WTC11 (cell line): ENCODE measurements around the gene MEX3D. TPM values are rescaled to one million over a fixed set of nuclear protein-coding genes. Genes with fewer than 3 reads are reported as not detected.

Source experiments
- ATAC-seq: fragments of 200-7000 bp; cut with Tn5 transposase; 2 replicates; pipeline ENCODE4 v1.10.0; 2021; ENCODE audit warnings: mild to moderate bottlenecking, moderate library complexity
- CTCF ChIA-PET: fragments of 300-600 bp; sonication (Branson Sonifier 250); formaldehyde crosslinking; loops from one replicate; lab custom pipeline; 2021; ENCODE audit warnings: antibody characterized with exemption; lab: Charles Lee
- POLR2A ChIA-PET: fragments of 350-600 bp; sonication (Branson Sonifier 250); formaldehyde crosslinking; loops from one replicate; lab custom pipeline; 2021; ENCODE audit warnings: antibody characterized with exemption; lab: Charles Lee
- DNase-seq: peaks from one replicate; pipeline ENCODE4 v3.0.0; 2021; ENCODE audit warnings: low spot score
- H3K27ac Mint-ChIP-seq: 2 replicates; pipeline ENCODE4 v1.8.0; 2021; ENCODE audit warnings: mixed read lengths
- H3K27me3 Mint-ChIP-seq: 2 replicates; pipeline ENCODE4 v1.8.0; 2021; ENCODE audit warnings: low read depth, mild to moderate bottlenecking, moderate library complexity, mixed read lengths
- H3K36me3 Mint-ChIP-seq: 2 replicates; pipeline ENCODE4 v1.8.0; 2021; ENCODE audit warnings: mixed read lengths
- H3K4me1 Mint-ChIP-seq: 2 replicates; pipeline ENCODE4 v1.8.0; 2022; ENCODE audit warnings: mixed read lengths
- H3K4me3 Mint-ChIP-seq: 2 replicates; pipeline ENCODE4 v1.8.0; 2021; ENCODE audit warnings: mild to moderate bottlenecking, moderate library complexity, mixed read lengths
- H3K9me3 Mint-ChIP-seq: 2 replicates; pipeline ENCODE4 v1.8.0; 2021; ENCODE audit warnings: mixed read lengths
- ATF6 ChIP-seq: sonication (generic); formaldehyde crosslinking; IDR thresholded peaks from 2 replicates; pipeline ENCODE4 v1.8.1; 2023; ENCODE audit warnings: mild to moderate bottlenecking, missing genetic modification reagents
- E2F1 ChIP-seq: sonication (generic); formaldehyde crosslinking; IDR thresholded peaks from 2 replicates; pipeline ENCODE4 v1.8.0; 2022; ENCODE audit warnings: mild to moderate bottlenecking, missing genetic modification reagents
- ELF4 ChIP-seq: sonication (generic); formaldehyde crosslinking; IDR thresholded peaks from 2 replicates; pipeline ENCODE4 v1.8.1; 2022; ENCODE audit warnings: low read depth, mild to moderate bottlenecking, moderate library complexity, missing genetic modification reagents
- EMX1 ChIP-seq: fragments of 250-450 bp; sonication (Bioruptor Pico); IDR thresholded peaks from 2 replicates; pipeline ENCODE4 v1.8.0; 2021; ENCODE audit warnings: mild to moderate bottlenecking
- ETV6 ChIP-seq: sonication (generic); formaldehyde crosslinking; IDR thresholded peaks from 2 replicates; pipeline ENCODE4 v1.8.1; 2022; ENCODE audit warnings: mild to moderate bottlenecking, missing genetic modification reagents
- FOXP1 ChIP-seq: sonication (generic); formaldehyde crosslinking; IDR thresholded peaks from 2 replicates; pipeline ENCODE4 v1.8.0; 2022; ENCODE audit warnings: missing genetic modification reagents, mild to moderate bottlenecking, moderate library complexity, borderline replicate concordance
- GTF2I ChIP-seq: fragments of 250-450 bp; sonication (Bioruptor Pico); conservative IDR thresholded peaks from 2 replicates; pipeline ENCODE4 v1.4.0; 2021; ENCODE audit warnings: mild to moderate bottlenecking
- HMGXB4 ChIP-seq: sonication (generic); formaldehyde crosslinking; IDR thresholded peaks from 2 replicates; pipeline ENCODE4 v1.8.1; 2023; ENCODE audit warnings: mild to moderate bottlenecking, moderate library complexity, missing genetic modification reagents
- IRF1 ChIP-seq: sonication (generic); formaldehyde crosslinking; IDR thresholded peaks from 2 replicates; pipeline ENCODE4 v1.8.0; 2023; ENCODE audit warnings: missing genetic modification reagents
- JAZF1 ChIP-seq: fragments of 250-450 bp; sonication (Bioruptor Pico); IDR thresholded peaks from 2 replicates; pipeline ENCODE4 v1.9.0; 2021; ENCODE audit warnings: moderate library complexity, mild to moderate bottlenecking, inconsistent platforms
- RORB ChIP-seq: fragments of 250-450 bp; sonication (Bioruptor Pico); IDR thresholded peaks from 2 replicates; pipeline ENCODE4 v1.9.0; 2021; ENCODE audit warnings: mild to moderate bottlenecking
- SMAD4 ChIP-seq: sonication (generic); formaldehyde crosslinking; IDR thresholded peaks from 2 replicates; pipeline ENCODE4 v1.8.0; 2022; ENCODE audit warnings: mild to moderate bottlenecking, missing genetic modification reagents
- USF1 ChIP-seq: sonication (generic); formaldehyde crosslinking; IDR thresholded peaks from 2 replicates; pipeline ENCODE4 v1.8.0; 2022; ENCODE audit warnings: mild to moderate bottlenecking, missing genetic modification reagents
- ZNF232 ChIP-seq: sonication (generic); formaldehyde crosslinking; IDR thresholded peaks from 2 replicates; pipeline ENCODE4 v1.8.0; 2022; ENCODE audit warnings: mild to moderate bottlenecking, missing genetic modification reagents
- ZNF281 ChIP-seq: sonication (generic); formaldehyde crosslinking; IDR thresholded peaks from 2 replicates; pipeline ENCODE4 v1.8.0; 2023; ENCODE audit warnings: mild to moderate bottlenecking, missing genetic modification reagents
- ZNF396 ChIP-seq: fragments of 250-450 bp; sonication (Bioruptor Pico); IDR thresholded peaks from 2 replicates; pipeline ENCODE4 v1.8.0; 2021; ENCODE audit warnings: mild to moderate bottlenecking, moderate library complexity, borderline replicate concordance
- ZNF416 ChIP-seq: fragments of 250-450 bp; sonication (Bioruptor Pico); IDR thresholded peaks from 2 replicates; pipeline ENCODE4 v1.9.0; 2021; ENCODE audit warnings: mild to moderate bottlenecking, inconsistent platforms
- total RNA-seq: library from RNA; stranded (reverse); gene quantifications from 3 replicates; pipeline ENCODE4 v1.2.3, GENCODE V29; 2021
- TF ChIP-seq, protein P1 (sequence below): sonication (generic); formaldehyde crosslinking; IDR thresholded peaks from 2 replicates; pipeline ENCODE4 v1.8.0; 2022; ENCODE audit warnings: mild to moderate bottlenecking, missing genetic modification reagents
- TF ChIP-seq, protein P2 (sequence below): sonication (generic); formaldehyde crosslinking; IDR thresholded peaks from 2 replicates; pipeline ENCODE4 v1.8.1; 2022; ENCODE audit warnings: missing genetic modification reagents, borderline replicate concordance

MEX3D gene
- total RNA-seq, 1 experiment from 2014 or later, result 69.5 TPM

DNA sequence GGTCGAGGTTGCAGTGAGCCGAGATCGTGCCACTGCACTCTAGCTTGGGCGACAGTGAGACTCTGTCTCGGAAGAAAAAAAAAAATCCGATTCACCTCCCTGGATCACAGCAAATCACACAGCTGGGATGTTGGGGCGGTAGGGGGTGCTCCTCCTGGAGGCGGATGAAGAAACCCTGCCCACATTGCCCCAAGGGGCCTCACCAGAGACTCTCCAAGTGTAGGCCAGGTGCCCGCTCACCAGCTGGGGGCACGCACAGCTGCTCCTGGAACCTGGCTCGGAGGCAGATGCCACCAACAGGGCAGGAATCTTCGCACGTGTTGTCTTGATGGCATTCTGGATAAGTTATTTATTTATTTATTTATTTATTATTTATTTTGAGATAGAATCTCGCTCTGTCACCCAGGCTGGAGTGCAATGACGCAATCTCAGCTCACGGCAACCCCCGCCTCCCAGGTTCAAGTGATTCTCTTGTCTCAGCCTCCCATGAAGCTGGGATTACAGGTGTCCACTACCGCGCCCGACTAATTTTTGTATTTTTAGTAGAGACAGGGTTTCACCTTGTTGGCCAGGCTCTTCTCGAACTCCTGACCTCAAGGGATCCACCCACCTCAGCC is 34.1 kb upstream of the MEX3D start:
- no peak overlapping the region for H3K4me3 Mint-ChIP-seq
- ChIA-PET POLR2A (no interaction called here), CTCF (interaction anchor here (0.6 to 2.4 kb wide), 7 partner anchors 9 to 760 kb away, joined by 3 to 11 read pairs (median 4); no protein-coding TSS in a partner anchor)
- peaks cover 19% of the 10 kb centered on the region for H3K36me3 Mint-ChIP-seq
- DNase-seq (no peak), ATAC-seq (no peak)
- no peaks in the 10 kb centered on the region for H3K27me3 Mint-ChIP-seq
- H3K4me1 Mint-ChIP-seq, result peaks cover 9% of the 10 kb centered on the region; the same call in 1 of the 2 replicates
- H3K9me3 Mint-ChIP-seq, result no peaks in the 10 kb centered on the region
- TF ChIP-seq E2F1 (CRISPR knock-in tag) (no peak), GTF2I (no peak), ZNF416 (no peak), USF1 (CRISPR knock-in tag) (no peak), ZNF281 (CRISPR knock-in tag) (no peak), RORB (CRISPR knock-in tag) (no peak), SMAD4 (no peak), ZNF396 (no peak), FOXP1 (no peak), HMGXB4 (CRISPR knock-in tag) (no peak), IRF1 (CRISPR knock-in tag) (no peak), ELF4 (CRISPR knock-in tag) (no peak), JAZF1 (CRISPR knock-in tag) (no peak), ETV6 (CRISPR knock-in tag) (no peak), ZNF232 (CRISPR knock-in tag) (no peak), ATF6 (CRISPR knock-in tag) (no peak), EMX1 (CRISPR knock-in tag) (no peak)
- TF ChIP-seq, protein P1, sequence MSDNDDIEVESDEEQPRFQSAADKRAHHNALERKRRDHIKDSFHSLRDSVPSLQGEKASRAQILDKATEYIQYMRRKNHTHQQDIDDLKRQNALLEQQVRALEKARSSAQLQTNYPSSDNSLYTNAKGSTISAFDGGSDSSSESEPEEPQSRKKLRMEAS, result no peak
- TF ChIP-seq, protein P2, sequence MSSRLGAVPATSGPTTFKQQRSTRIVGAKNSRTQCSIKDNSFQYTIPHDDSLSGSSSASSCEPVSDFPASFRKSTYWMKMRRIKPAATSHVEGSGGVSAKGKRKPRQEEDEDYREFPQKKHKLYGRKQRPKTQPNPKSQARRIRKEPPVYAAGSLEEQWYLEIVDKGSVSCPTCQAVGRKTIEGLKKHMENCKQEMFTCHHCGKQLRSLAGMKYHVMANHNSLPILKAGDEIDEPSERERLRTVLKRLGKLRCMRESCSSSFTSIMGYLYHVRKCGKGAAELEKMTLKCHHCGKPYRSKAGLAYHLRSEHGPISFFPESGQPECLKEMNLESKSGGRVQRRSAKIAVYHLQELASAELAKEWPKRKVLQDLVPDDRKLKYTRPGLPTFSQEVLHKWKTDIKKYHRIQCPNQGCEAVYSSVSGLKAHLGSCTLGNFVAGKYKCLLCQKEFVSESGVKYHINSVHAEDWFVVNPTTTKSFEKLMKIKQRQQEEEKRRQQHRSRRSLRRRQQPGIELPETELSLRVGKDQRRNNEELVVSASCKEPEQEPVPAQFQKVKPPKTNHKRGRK (CRISPR knock-in tag), result no peak
- H3K27ac Mint-ChIP-seq, result no peak overlapping the region
